Endothelial cell (in vitro differentiated cells): ENCODE data around the gene SNX12. TPM values are rescaled to one million over a fixed set of nuclear protein-coding genes. Genes with fewer than 3 reads are reported as not detected.

Source experiments
- DNase-seq: peaks from one replicate; pipeline ENCODE4 v3.0.0; 2021; ENCODE audit warnings: low spot score
- H3K27ac Mint-ChIP-seq: one replicate; pipeline ENCODE4 v1.8.0; 2021; ENCODE audit warnings: mixed read lengths, inconsistent platforms; ENCODE audit not compliant: unreplicated experiment
- H3K27me3 Mint-ChIP-seq: one replicate; pipeline ENCODE4 v1.8.0; 2021; ENCODE audit warnings: mild to moderate bottlenecking, moderate library complexity, mixed read lengths, inconsistent platforms; ENCODE audit not compliant: unreplicated experiment
- H3K36me3 Mint-ChIP-seq: one replicate; pipeline ENCODE4 v1.8.0; 2021; ENCODE audit warnings: mild to moderate bottlenecking, low read depth, mixed read lengths, inconsistent platforms; ENCODE audit not compliant: unreplicated experiment
- H3K4me1 Mint-ChIP-seq: one replicate; pipeline ENCODE4 v1.8.0; 2021; ENCODE audit warnings: mild to moderate bottlenecking, mixed read lengths, inconsistent platforms; ENCODE audit not compliant: unreplicated experiment
- H3K4me3 Mint-ChIP-seq: one replicate; pipeline ENCODE4 v1.8.0; 2021; ENCODE audit warnings: mild to moderate bottlenecking, mixed read lengths, inconsistent platforms; ENCODE audit not compliant: unreplicated experiment
- H3K9me3 Mint-ChIP-seq: one replicate; pipeline ENCODE4 v1.8.0; 2021; ENCODE audit warnings: mixed read lengths, inconsistent platforms; ENCODE audit not compliant: unreplicated experiment
- total RNA-seq: library from RNA; stranded (reverse); fragmentation: NEBNext Ultra II Directional; extraction: Animal tissue kit (Norgen Biotek cat#: 25700); gene quantifications from one replicate; pipeline ENCODE4 v1.2.1, GENCODE V29; 2021; ENCODE audit not compliant: unreplicated experiment
- TF ChIP-seq, protein P1 (sequence below): fragments of 200-600 bp; sonication (generic); IDR thresholded peaks from one replicate; pipeline ENCODE4 v1.5.0; 2021; ENCODE audit warnings: antibody characterized with exemption; ENCODE audit not compliant: unreplicated experiment

Gene SNX12
- total RNA-seq, 1 donor from 2014 or later: 95.0 TPM

DNA sequence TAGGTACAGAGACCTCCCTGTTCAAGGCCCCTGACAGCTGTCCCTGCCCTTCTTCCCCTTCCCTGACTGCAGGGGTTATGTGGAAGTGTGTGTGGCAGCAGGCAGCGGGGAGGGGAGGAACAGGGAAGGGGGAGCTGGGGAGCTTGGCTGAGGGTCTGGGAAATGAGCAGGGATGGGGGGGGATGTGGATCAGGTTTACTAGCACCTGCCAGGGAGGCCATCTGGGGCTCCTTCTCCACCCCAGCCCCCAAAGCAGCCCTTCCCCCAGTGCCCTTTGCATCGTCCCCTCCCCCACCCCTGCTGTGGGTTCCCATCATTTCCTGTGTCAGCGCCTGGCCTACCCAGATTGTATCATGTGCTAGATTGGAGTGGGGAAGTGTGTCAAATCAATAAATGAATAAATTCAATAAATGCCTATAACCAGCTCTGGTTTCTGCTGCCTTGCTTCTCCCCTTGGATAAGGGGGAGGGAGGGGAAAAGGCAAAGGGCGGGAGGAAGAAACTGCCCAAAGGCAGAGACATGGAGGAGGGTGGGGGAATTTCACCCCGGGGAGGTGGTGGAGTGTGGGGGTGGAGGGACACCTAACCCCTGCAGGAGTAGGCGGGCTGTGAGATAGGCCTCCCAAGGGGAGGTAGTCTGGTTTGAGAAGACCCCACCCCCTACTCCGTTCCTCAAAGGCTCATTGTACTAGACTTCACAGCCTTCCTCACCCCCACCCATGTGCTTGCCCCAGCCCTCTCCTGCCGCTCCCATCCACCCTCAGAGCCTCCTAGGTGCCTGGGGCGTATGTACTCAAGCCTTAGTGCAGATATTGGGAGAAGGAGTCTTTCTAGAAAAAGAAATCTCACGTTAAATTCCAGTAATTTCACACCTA lies 35.2 kb upstream of the SNX12 start:
- no peaks in the 10 kb centered on the region for H3K9me3 Mint-ChIP-seq
- peak; percentile 22 for DNase-seq
- TF ChIP-seq, protein P1, sequence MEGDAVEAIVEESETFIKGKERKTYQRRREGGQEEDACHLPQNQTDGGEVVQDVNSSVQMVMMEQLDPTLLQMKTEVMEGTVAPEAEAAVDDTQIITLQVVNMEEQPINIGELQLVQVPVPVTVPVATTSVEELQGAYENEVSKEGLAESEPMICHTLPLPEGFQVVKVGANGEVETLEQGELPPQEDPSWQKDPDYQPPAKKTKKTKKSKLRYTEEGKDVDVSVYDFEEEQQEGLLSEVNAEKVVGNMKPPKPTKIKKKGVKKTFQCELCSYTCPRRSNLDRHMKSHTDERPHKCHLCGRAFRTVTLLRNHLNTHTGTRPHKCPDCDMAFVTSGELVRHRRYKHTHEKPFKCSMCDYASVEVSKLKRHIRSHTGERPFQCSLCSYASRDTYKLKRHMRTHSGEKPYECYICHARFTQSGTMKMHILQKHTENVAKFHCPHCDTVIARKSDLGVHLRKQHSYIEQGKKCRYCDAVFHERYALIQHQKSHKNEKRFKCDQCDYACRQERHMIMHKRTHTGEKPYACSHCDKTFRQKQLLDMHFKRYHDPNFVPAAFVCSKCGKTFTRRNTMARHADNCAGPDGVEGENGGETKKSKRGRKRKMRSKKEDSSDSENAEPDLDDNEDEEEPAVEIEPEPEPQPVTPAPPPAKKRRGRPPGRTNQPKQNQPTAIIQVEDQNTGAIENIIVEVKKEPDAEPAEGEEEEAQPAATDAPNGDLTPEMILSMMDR: no peak
- peak overlapping the region; percentile 56 for H3K4me3 Mint-ChIP-seq
- peaks cover 5% of the 10 kb centered on the region for H3K27me3 Mint-ChIP-seq
- no peaks in the 10 kb centered on the region for H3K36me3 Mint-ChIP-seq
- peak overlapping the region; percentile 73 for H3K27ac Mint-ChIP-seq
- peaks cover 22% of the 10 kb centered on the region for H3K4me1 Mint-ChIP-seq

DNA sequence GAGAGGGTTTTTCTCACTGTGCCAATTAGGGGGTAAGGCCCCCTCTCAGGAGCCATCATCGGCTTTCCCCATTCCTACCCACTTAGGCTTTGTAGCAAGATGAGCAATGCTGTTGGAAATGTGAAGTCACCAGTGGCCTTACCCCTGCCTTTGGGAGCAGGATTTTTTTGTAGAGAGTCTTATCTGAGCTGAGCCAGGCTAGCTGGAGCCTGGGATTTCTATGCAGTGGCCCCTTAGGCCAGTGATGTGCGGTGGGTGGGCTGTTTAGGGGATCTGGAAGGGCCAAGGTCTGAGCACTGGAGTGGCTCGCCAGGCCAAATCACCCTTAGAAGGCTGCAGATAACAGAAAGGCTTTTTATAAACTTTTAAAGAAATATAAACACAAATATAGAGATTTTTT lies 34.2 kb upstream of the SNX12 start:
- no peak for DNase-seq
- peaks cover 5% of the 10 kb centered on the region for H3K27me3 Mint-ChIP-seq
- no peaks in the 10 kb centered on the region for H3K36me3 Mint-ChIP-seq
- H3K27ac Mint-ChIP-seq: no peak overlapping the region
- TF ChIP-seq, protein P1: no peak
- H3K4me3 Mint-ChIP-seq: no peak overlapping the region
- no peaks in the 10 kb centered on the region for H3K9me3 Mint-ChIP-seq
- H3K4me1 Mint-ChIP-seq: peaks cover 22% of the 10 kb centered on the region

DNA sequence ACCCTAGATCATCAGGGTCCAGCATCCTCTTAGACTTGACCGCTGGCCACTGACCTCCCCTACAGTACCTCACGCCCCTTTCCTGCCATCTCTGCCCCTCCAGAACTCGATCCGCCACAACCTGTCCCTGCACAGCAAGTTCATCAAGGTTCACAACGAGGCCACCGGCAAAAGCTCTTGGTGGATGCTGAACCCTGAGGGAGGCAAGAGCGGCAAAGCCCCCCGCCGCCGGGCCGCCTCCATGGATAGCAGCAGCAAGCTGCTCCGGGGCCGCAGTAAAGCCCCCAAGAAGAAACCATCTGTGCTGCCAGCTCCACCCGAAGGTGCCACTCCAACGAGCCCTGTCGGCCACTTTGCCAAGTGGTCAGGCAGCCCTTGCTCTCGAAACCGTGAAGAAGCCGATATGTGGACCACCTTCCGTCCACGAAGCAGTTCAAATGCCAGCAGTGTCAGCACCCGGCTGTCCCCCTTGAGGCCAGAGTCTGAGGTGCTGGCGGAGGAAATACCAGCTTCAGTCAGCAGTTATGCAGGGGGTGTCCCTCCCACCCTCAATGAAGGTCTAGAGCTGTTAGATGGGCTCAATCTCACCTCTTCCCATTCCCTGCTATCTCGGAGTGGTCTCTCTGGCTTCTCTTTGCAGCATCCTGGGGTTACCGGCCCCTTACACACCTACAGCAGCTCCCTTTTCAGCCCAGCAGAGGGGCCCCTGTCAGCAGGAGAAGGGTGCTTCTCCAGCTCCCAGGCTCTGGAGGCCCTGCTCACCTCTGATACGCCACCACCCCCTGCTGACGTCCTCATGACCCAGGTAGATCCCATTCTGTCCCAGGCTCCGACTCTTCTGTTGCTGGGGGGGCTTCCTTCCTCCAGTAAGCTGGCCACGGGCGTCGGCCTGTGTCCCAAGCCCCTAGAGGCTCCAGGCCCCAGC lies 32.7 kb upstream of the SNX12 start:
- TF ChIP-seq, protein P1: peak; percentile 24
- DNase-seq: no peak
- H3K27ac Mint-ChIP-seq: no peak overlapping the region
- H3K36me3 Mint-ChIP-seq: no peaks in the 10 kb centered on the region
- H3K27me3 Mint-ChIP-seq: peaks cover under 1% of the 10 kb centered on the region
- no peaks in the 10 kb centered on the region for H3K9me3 Mint-ChIP-seq
- H3K4me1 Mint-ChIP-seq: peaks cover 22% of the 10 kb centered on the region
- H3K4me3 Mint-ChIP-seq: peak overlapping the region; percentile 14

DNA sequence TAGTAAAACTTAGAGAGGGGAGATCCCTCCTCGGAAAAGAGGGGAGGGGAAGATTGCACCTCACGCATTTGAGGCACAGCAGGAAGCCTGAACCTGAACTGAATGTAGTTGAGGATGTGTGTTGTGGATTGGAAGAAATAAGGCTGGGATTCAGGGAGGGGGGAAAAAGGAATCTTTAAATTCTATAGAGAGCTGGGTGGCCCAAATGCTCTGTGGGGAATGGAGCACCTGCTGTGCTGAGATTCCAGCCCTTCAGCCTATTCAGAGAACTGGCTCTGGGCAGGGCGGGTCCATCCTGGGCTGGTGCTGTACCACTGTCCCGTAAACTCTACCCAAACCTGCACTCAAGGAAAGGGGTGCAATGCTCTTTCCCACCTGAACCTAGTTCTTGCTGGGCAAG lies 31.6 kb upstream of the SNX12 start:
- H3K9me3 Mint-ChIP-seq: no peaks in the 10 kb centered on the region
- no peak for DNase-seq

More for the DNA sequence above, 31.6 kb upstream of the SNX12 start:
- Mint-ChIP-seq H3K36me3 (no peaks in the 10 kb centered on the region), H3K27ac (no peak overlapping the region), H3K27me3 (no peaks in the 10 kb centered on the region), H3K4me1 (peaks cover 25% of the 10 kb centered on the region), H3K4me3 (no peak overlapping the region)
- TF ChIP-seq, protein P1: no peak
